Measurements from ENCODE around the gene MCM9. TPM values are rescaled to one million over a fixed set of nuclear protein-coding genes. Genes with fewer than 3 reads are reported as not detected.

MCM9 gene
- total and polyA plus RNA-seq, 2 of the 4 experiments (the other 2 are of a cell fraction): 3.5 to 7.2 TPM

DNA sequence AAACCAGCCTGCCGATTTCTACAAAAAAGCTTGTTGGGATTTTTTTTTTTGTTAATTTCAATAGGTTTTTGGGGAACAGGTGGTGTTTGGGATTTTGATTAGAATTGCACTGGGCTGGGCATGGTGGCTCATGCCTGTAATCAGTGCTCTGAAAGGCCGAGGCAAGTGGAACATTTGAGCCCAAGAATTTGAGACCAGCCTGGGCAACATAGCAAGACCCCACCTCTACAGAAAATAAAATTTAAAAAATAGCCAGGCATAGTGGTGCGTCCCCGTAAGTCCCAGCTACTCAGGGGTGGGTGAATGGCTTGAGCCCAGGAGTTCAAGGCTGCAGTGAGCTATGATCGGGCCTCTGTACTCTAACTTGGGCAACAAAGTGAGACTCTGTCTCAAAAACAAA is 81.6 kb downstream of the MCM9 start:
- DNase-seq (no peak), ATAC-seq (ENCODE audit: low read depth) (no peak)
- no peak overlapping the region for H2BK5ac ChIP-seq (ENCODE audit: low read depth, low read length, poor library complexity, severe bottlenecking)
- no peak overlapping the region for H3K4me2 ChIP-seq (ENCODE audit: low read depth, low read length)
- no peak overlapping the region for H2BK20ac ChIP-seq (ENCODE audit: low read depth, low read length)
- ChIA-PET POLR2A (ENCODE audit: unreplicated experiment) (no interaction called here), CTCF (no interaction called here)
- no peak overlapping the region for H3K27ac ChIP-seq (ENCODE audit: insufficient read depth, low read length)
- H4K91ac ChIP-seq (ENCODE audit: insufficient read depth, low read depth, low read length): no peak overlapping the region
- peaks cover 0 to 8% of the 10 kb centered on the region in 2 experiments; a peak in 1 of 4 replicates for H3K79me1 ChIP-seq (ENCODE audit: low read depth in 1 of 2, low read length in 2 of 2)
- H3K9me3 ChIP-seq (ENCODE audit: control insufficient read depth, insufficient read depth, low read length): no peaks in the 10 kb centered on the region
- no peaks in the 10 kb centered on the region for H3K27me3 ChIP-seq (ENCODE audit: control insufficient read depth, insufficient read depth, low read length)
- H4K20me1 ChIP-seq (ENCODE audit: insufficient read depth, low read length): no peaks in the 10 kb centered on the region
- H2BK120ac ChIP-seq (ENCODE audit: low read depth, low read length): no peak overlapping the region
- in situ Hi-C loops (cut with MboI; ENCODE audit: low sequenced_read_pairs): no loop called here
- WGBS, 2 experiments (ENCODE audit: extremely low coverage in 2 of 2, insufficient read length in 1 of 2): no CpG with 5 or more reads among the region's 5 CpGs
- no peak overlapping the region for H3K56ac ChIP-seq (ENCODE audit: extremely low read depth, insufficient read depth, low read length)
- no peak overlapping the region for H2AK9ac ChIP-seq (replicated peaks; ENCODE audit: low read depth, low read length, poor library complexity)
- H3K9ac ChIP-seq (ENCODE audit: low read depth, low read length): no peak overlapping the region
- no peak overlapping the region for H2AFZ ChIP-seq (replicated peaks; ENCODE audit: low read length, poor library complexity)
- peaks cover 3% of the 10 kb centered on the region; the same call in 1 of the 2 replicates for H3K4me1 ChIP-seq (ENCODE audit: control insufficient read depth, insufficient read depth, low read length)
- intact Hi-C loops (cut with micrococcal nuclease): no loop called here
- BruUV-seq (replicated peaks): no TSS peak
- TF ChIP-seq FOS (IDR thresholded peaks at IDR 0.05; ENCODE audit: low read depth, low read length) (no peak), BHLHE40 (IDR thresholded peaks at IDR 0.05; ENCODE audit: low read depth, low read length) (no peak), SMC3 (IDR thresholded peaks at IDR 0.05; ENCODE audit: low read depth, low read length) (no peak), RFX5 (IDR thresholded peaks at IDR 0.05; ENCODE audit: low read depth, low read length) (no peak), NFE2L2 (IDR thresholded peaks at IDR 0.05; ENCODE audit: low read depth, low read length) (no peak), CEBPB (IDR thresholded peaks at IDR 0.05; ENCODE audit: low read depth, low read length) (no peak), MXI1 (IDR thresholded peaks at IDR 0.05; ENCODE audit: borderline replicate concordance, low read depth, low read length) (no peak), RCOR1 (IDR thresholded peaks at IDR 0.05; ENCODE audit: insufficient replicate concordance, low read length) (no peak)
- TF ChIP-seq, protein P1, sequence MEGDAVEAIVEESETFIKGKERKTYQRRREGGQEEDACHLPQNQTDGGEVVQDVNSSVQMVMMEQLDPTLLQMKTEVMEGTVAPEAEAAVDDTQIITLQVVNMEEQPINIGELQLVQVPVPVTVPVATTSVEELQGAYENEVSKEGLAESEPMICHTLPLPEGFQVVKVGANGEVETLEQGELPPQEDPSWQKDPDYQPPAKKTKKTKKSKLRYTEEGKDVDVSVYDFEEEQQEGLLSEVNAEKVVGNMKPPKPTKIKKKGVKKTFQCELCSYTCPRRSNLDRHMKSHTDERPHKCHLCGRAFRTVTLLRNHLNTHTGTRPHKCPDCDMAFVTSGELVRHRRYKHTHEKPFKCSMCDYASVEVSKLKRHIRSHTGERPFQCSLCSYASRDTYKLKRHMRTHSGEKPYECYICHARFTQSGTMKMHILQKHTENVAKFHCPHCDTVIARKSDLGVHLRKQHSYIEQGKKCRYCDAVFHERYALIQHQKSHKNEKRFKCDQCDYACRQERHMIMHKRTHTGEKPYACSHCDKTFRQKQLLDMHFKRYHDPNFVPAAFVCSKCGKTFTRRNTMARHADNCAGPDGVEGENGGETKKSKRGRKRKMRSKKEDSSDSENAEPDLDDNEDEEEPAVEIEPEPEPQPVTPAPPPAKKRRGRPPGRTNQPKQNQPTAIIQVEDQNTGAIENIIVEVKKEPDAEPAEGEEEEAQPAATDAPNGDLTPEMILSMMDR (conservative IDR thresholded peaks at IDR 0.05; ENCODE audit: low read depth, low read length): no peak
- TF ChIP-seq, protein P2, sequence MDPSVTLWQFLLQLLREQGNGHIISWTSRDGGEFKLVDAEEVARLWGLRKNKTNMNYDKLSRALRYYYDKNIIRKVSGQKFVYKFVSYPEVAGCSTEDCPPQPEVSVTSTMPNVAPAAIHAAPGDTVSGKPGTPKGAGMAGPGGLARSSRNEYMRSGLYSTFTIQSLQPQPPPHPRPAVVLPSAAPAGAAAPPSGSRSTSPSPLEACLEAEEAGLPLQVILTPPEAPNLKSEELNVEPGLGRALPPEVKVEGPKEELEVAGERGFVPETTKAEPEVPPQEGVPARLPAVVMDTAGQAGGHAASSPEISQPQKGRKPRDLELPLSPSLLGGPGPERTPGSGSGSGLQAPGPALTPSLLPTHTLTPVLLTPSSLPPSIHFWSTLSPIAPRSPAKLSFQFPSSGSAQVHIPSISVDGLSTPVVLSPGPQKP (IDR thresholded peaks at IDR 0.05; ENCODE audit: borderline replicate concordance, low read depth, low read length): no peak
- no peak overlapping the region for H3K4ac ChIP-seq (ENCODE audit: low read depth, low read length)
- dilution Hi-C loops (cut with HindIII; ENCODE audit: low sequenced_read_pairs, unreplicated experiment): no loop called here
- no peak overlapping the region for H3K23ac ChIP-seq (ENCODE audit: low read depth, low read length)
- H2BK15ac ChIP-seq (ENCODE audit: low read depth, low read length): no peak overlapping the region
- H3K36me3 ChIP-seq (ENCODE audit: control insufficient read depth, insufficient read depth, low read length): peaks cover 1% of the 10 kb centered on the region; the same call in 1 of the 2 replicates
- no peaks in the 10 kb centered on the region; the same call in 1 of the 2 replicates for H3K9me1 ChIP-seq (ENCODE audit: insufficient read depth, low read length)
- H3K14ac ChIP-seq (replicated peaks; ENCODE audit: low read depth, low read length): no peak overlapping the region
- H3K4me3 ChIP-seq (ENCODE audit: insufficient read depth, low read depth, low read length): no peak overlapping the region
- no peak overlapping the region for H3K18ac ChIP-seq (ENCODE audit: low read depth, low read length)
- H4K8ac ChIP-seq (ENCODE audit: low read depth in 2 of 2, low read length in 2 of 2): no peak overlapping the region
- no peak overlapping the region for H2AK5ac ChIP-seq (ENCODE audit: low read depth, low read length)
- no peak overlapping the region for H4K5ac ChIP-seq (ENCODE audit: low read depth, low read length)

Measured in IMR-90 (cell line).